ENCODE data around the gene MAP1LC3B2.

Gene MAP1LC3B2

DNA sequence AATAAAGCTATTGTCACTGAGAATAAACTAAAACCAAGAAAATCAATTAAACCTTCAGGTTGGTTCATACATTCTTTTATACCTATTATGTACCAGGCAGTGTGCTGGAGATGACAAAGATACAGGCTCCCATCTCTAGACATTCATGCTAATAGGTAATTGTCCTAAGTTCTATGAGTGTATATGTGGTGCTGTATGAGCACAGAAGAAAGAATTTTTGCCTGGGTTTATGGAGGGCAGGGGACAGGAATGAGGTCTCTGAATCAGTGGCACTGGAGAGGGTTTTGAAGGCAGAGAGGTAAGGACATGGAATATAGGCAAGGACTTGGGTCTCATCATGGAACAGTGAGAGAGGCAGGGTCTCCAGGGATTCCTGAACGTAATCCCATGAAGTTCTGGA, 38.7 kb downstream of the MAP1LC3B2 start:
- DNase-seq = no peak

GRCh38 chr12:116598311-116599284, 39.4 kb downstream of the MAP1LC3B2 start:
- DNase-seq = no peak

GRCh38 chr12:116599285-116600136, 40.3 kb downstream of the MAP1LC3B2 start:
- peak; percentile 71 for DNase-seq

- no peak for DNase-seq
Observed at GRCh38 chr12:116600959-116601918, 42.1 kb downstream of the MAP1LC3B2 start.

GRCh38 chr12:116601933-116602810, 43.0 kb downstream of the MAP1LC3B2 start:
- DNase-seq = no peak

DNA sequence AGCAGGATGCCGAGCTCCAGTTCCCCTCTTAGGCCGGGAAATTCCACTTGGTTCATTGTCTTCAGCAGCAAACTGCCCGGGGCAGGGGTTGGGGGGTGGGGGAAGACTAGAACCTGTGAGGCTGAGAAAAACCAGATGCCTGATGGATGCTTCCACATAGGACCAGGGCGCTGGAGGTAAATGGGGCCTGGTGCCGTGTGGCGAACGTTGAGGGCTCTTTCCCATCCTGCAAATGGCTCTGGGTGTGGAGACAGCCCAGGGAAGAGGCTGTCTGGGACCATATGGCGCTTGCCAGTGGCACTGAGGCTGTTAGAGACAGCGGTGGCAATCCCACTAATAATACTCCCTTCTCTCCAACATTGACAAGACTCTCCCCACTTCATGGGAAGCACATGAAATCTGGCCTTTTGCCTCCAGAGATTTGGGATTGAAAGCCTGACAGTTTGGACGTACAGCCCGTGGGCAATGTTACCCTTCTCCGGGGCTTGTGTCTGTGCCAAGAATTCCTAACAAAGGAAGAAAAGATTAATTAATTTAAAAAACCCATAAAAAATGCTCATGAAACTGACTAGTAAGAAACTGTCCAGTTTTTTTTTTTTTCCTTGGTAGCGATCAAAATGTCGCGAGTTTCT, 44.5 kb downstream of the MAP1LC3B2 start:
- no peak for DNase-seq

DNA sequence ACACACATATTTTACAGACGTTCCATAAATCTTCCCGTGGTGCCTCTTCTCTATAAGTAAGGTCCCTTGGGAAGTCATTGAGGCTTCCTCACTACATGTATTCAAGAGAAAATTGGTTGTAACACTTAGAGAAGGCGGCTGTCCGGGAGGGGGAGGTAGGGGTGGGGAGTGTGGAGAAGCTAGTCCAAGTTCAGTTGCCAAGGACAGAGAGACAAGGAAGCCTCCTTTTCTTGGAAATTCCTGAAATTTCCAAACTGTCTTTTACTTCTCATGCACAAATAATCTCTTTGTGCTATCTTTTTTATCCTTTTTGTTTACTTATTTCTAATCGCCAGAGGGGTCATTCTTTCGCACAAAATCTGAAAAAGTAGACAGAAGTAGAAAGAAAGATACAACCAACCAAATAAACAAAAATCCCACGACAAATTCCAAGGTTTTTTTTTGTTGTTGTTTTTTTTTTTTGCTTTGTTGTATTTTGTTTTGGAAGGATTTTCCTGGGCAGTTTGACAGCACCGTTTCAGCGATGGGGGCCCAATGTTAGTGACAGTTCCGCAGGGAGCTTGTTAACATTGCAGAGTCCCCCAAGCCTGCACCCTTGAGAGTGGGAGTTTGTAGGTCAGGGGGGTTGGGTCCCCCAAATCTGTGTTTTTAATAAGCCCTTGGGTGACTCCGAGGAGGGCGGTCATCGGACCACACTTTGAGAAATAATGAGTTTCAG, 45.2 kb downstream of the MAP1LC3B2 start:
- no peak for DNase-seq

DNA sequence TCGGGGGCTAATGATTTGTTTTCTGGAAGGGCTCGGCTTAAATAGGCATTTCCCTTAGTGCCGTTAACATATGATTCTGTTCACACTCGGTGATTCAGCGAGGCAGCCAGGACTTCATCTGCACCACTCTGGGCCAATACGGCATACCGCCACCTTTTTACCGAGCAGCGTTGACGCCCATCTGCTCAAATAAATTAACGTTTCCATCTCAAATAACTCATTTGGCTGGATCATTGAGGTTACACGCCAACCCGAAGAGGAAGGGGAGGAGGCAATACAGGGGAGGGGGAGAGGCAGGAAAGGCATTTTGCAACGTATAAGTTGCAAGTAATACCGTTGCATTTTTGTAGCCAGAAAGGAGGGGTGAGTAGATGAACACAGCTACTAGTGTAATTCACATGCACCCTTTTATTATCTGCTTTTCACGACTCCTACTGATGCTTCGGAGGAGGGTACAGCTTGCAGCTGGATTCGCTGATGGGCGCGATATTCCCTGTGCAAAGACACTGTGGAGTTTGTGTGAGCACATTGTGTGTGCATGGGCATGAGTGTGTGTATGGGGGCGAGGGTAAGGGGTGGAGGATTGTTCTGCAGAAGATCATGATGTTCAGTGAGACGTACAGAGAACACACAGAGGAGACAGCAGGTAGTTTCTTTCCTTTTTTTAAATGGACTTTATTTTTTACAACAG, 45.9 kb downstream of the MAP1LC3B2 start:
- DNase-seq = no peak

GRCh38 chr12:116606397-116606796, 47.2 kb downstream of the MAP1LC3B2 start:
- no peak for DNase-seq

DNA sequence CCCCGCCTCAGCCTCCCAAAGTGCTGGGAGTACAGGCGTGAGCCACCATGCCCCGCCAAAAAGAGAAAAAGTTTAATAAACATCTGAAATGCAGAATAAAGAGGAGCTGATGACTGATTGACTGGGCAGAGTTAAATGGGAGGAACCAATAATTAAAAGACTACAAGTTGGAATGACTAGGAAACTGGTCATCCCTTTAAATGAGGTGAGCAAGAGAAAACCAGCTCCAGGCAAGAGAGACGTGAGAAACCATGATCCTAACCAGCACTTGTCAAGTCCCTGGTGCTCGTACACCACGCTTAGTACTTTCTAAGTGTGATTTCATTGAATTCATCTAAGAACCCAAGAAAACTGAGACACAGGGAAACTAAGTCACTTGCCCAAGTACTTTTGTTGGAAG, 47.9 kb downstream of the MAP1LC3B2 start:
- no peak for DNase-seq

- peak; percentile 22 for DNase-seq
Observed at GRCh38 chr12:116609319-116610114, 50.3 kb downstream of the MAP1LC3B2 start.

- DNase-seq = no peak
Observed at GRCh38 chr12:116610971-116611541, 51.9 kb downstream of the MAP1LC3B2 start.

- no peak for DNase-seq
Observed at GRCh38 chr12:116612436-116612835, 53.3 kb downstream of the MAP1LC3B2 start.

GRCh38 chr12:116613256-116613655, 54.1 kb downstream of the MAP1LC3B2 start:
- no peak for DNase-seq

DNA sequence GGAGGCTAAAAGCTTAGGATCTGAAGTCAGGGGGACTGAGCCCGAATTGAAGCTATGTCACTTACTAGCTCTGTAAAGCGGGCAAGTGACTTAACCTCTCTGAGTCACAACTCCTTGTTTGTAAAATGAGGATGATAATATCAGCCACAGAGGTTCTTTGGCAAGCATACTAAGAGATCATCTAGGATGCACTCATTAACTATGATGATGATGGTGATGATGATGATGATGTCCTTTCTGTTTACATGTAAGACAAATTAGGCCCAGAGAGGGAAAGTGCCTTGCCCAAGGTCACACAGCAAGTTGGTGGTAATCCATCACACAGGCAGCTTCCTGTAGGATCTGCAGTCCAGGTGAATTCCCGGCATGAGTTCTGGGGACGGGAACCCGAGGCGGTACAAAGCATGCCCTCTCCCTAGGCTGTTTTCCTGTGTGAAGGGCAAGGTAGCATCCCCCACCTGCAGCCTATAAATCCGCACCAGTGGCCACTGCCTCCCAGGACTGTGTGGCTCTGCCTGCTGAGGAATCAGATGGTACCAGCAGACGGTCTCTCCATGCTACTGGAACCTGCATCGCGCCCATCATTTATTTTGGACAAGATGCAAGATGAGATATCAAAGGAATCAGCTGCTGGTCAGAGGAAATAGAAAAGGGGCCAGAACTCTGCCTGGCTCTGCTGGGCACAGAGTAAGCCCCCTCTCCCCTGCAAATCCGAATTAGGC, 55.2 kb downstream of the MAP1LC3B2 start:
- no peak for DNase-seq

- DNase-seq = no peak
Observed at GRCh38 chr12:116615141-116615861, 56.1 kb downstream of the MAP1LC3B2 start.

Data from activated T-cell treated with anti-CD3 and anti-CD28 coated beads, Interleukin-2, amount 50 U/mL, for 1 hour (primary cell).